Measurements from ENCODE around the gene CLIC6. TPM values are rescaled to one million over a fixed set of nuclear protein-coding genes. Genes with fewer than 3 reads are reported as not detected.

The CLIC6 gene
- total and polyA plus RNA-seq, 2 of the 8 experiments (the other 6 are each of a cell fraction or from before 2014, with no cell fraction given), result 0.42 to 1.3 TPM

DNA sequence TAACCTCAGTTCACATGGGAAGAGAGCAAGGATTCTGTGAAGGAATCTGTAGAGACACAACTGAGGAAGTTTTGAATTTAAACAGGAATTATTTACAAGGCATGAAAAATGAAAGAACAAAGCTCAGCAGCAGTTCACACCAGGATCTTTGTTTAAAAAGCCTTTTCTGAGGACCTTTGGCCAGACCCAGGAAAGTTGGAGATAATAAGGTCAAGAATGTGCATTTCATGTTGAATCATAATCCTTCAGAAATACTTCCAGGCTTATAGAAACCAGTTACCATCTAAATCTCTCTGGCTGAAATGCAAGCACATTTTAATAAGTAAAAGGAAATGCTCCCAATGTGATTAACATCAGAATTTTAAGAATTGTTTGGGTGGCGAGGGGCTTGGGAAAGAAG is 2.7 kb downstream of the CLIC6 start:
- peak overlapping the region; percentile 68 to 71; a peak in 2 of 4 replicates for H3K4me2 ChIP-seq (ENCODE audit: insufficient read depth in 1 of 2, low read depth in 2 of 2, low read length in 2 of 2)

More for the DNA sequence above, 2.7 kb downstream of the CLIC6 start:
- Histone ChIP-seq H3K36me3 (ENCODE audit: control insufficient read depth in 2 of 4, insufficient read depth in 4 of 4, low read length in 3 of 4) (no peaks in the 10 kb centered on the region), H3K23ac (ENCODE audit: insufficient read length) (no peak overlapping the region), H2AFZ (ENCODE audit: low read length) (no peak overlapping the region), H2BK120ac (replicated peaks; ENCODE audit: low read depth, low read length) (no peak overlapping the region), H3K56ac (replicated peaks; ENCODE audit: insufficient read length, low read depth, low read length) (no peak overlapping the region), H3K79me1 (ENCODE audit: low read depth, low read length) (no peaks in the 10 kb centered on the region), H3K27ac (ENCODE audit: low read depth, low read length) (no peak overlapping the region), H3K14ac (ENCODE audit: insufficient read length) (no peak overlapping the region), H3K18ac (ENCODE audit: extremely low read depth, low read length) (no peak overlapping the region), H2BK20ac (ENCODE audit: low read length) (no peak overlapping the region), H4K20me1 (replicated peaks in 1 of 2; ENCODE audit: control insufficient read depth in 1 of 2, insufficient read depth in 2 of 2, low read length in 2 of 2) (no peaks in the 10 kb centered on the region), H2AK5ac (ENCODE audit: low read depth, low read length) (no peak overlapping the region), H3K9me3 (ENCODE audit: insufficient read depth in 2 of 2, low read depth in 1 of 2, low read length in 1 of 2) (no peaks in the 10 kb centered on the region), H2BK12ac (ENCODE audit: low read depth, low read length) (no peak overlapping the region), H4K91ac (replicated peaks; ENCODE audit: insufficient read length, low read length) (no peak overlapping the region), H4K5ac (ENCODE audit: insufficient read length, low read depth, low read length) (no peak overlapping the region), H3K9ac (replicated peaks in 1 of 4; ENCODE audit: extremely low read depth in 1 of 4, low read depth in 3 of 4, low read length in 3 of 4) (no peak overlapping the region), H2BK15ac (ENCODE audit: low read length) (no peak overlapping the region), H3K23me2 (ENCODE audit: low read depth, low read length) (peaks cover 16% of the 10 kb centered on the region; the same call in 1 of the 2 replicates), H3K4me3 (ENCODE audit: extremely low read depth in 1 of 4, insufficient read depth in 2 of 4, low read depth in 3 of 4, low read length in 4 of 4) (peak overlapping the region in 1 of 4 experiments; percentile 67; a peak in 1 of 8 replicates), H4K8ac (ENCODE audit: extremely low read depth, insufficient read depth, low read length) (no peak overlapping the region), H3K4ac (replicated peaks; ENCODE audit: insufficient read length, low read depth, low read length) (no peak overlapping the region), H3K27me3 (replicated peaks in 1 of 4; ENCODE audit: control insufficient read depth in 3 of 4, extremely low read depth in 1 of 4, insufficient read depth in 3 of 4, low read length in 3 of 4) (peaks cover 22 to 50% (median 40%) of the 10 kb centered on the region in 4 experiments), H3K79me2 (ENCODE audit: control insufficient read depth in 1 of 2, insufficient read depth in 2 of 2, low read length in 2 of 2) (no peaks in the 10 kb centered on the region), H2BK5ac (ENCODE audit: low read depth, low read length) (no peak overlapping the region), H3K4me1 (replicated peaks in 1 of 4; ENCODE audit: control insufficient read depth in 3 of 4, insufficient read depth in 4 of 4, low read length in 3 of 4) (peaks cover 0 to 13% (median 3%) of the 10 kb centered on the region in 4 experiments; a peak in 5 of 7 replicates)
- DNase-seq (ENCODE audit: low read depth in 1 of 2, low spot score in 2 of 2), result no peak
- TF ChIP-seq CREB1 (IDR thresholded peaks at IDR 0.05) (no peak), CBX8 (IDR thresholded peaks at IDR 0.05; ENCODE audit: borderline replicate concordance, low read depth, low read length) (no peak), GABPA (IDR thresholded peaks at IDR 0.05; ENCODE audit: borderline replicate concordance, insufficient read depth, low read length) (no peak), JUN (IDR thresholded peaks at IDR 0.05; ENCODE audit: low read depth, low read length) (no peak), GTF2F1 (IDR thresholded peaks at IDR 0.05; ENCODE audit: borderline replicate concordance, low read depth, low read length) (no peak), TBP (IDR thresholded peaks at IDR 0.05; ENCODE audit: low read depth, low read length) (no peak), RBBP5 (IDR thresholded peaks at IDR 0.05; ENCODE audit: borderline replicate concordance, low read depth, low read length) (no peak), PHF8 (conservative IDR thresholded peaks at IDR 0.05; ENCODE audit: low read depth, low read length) (no peak), KDM1A (IDR thresholded peaks at IDR 0.05; ENCODE audit: borderline replicate concordance, low read length) (no peak), POU5F1 (IDR thresholded peaks at IDR 0.05; ENCODE audit: low read depth, low read length) (no peak), CTBP2 (IDR thresholded peaks at IDR 0.05; ENCODE audit: borderline replicate concordance, insufficient read depth, insufficient read length, low read length) (no peak), POLR2A (IDR thresholded peaks at IDR 0.05; ENCODE audit: control extremely low read depth in 1 of 2, low read depth in 2 of 2, low read length in 2 of 2) (no peak), CHD1 (IDR thresholded peaks at IDR 0.05; ENCODE audit: low read depth, low read length) (no peak)
- WGBS, 2 experiments (ENCODE audit: extremely low coverage in 1 of 2, insufficient coverage in 1 of 2, insufficient read length in 1 of 2, insufficient replicate concordance in 2 of 2, low coverage in 1 of 2, low lambda C conversion rate in 2 of 2, missing lambda C conversion rate in 1 of 2), result 91% methylated on average over 1 of the region's 1 CpG; no CpG with 5 or more reads in 1 of the 2 experiments
- FAIRE-seq, result no peak
- ChIA-PET CTCF (ENCODE audit: partially characterized antibody) (interaction anchor here (0.5 to 2.6 kb wide), 8 partner anchors 15 to 160 kb away, joined by 3 to 6 read pairs (median 3); partner anchors contain the start of gene KCNE1), POLR2A (ENCODE audit: partially characterized antibody) (no interaction called here)
